OCI-M2 (cell line): ENCODE measurements around the gene EPHB1.

ENCODE experiments used
- DNase-seq: peaks from one replicate; lab custom pipeline; 2025; ENCODE audit not compliant: unreplicated experiment; lab: John Stamatoyannopoulos, UW

EPHB1 gene

DNA sequence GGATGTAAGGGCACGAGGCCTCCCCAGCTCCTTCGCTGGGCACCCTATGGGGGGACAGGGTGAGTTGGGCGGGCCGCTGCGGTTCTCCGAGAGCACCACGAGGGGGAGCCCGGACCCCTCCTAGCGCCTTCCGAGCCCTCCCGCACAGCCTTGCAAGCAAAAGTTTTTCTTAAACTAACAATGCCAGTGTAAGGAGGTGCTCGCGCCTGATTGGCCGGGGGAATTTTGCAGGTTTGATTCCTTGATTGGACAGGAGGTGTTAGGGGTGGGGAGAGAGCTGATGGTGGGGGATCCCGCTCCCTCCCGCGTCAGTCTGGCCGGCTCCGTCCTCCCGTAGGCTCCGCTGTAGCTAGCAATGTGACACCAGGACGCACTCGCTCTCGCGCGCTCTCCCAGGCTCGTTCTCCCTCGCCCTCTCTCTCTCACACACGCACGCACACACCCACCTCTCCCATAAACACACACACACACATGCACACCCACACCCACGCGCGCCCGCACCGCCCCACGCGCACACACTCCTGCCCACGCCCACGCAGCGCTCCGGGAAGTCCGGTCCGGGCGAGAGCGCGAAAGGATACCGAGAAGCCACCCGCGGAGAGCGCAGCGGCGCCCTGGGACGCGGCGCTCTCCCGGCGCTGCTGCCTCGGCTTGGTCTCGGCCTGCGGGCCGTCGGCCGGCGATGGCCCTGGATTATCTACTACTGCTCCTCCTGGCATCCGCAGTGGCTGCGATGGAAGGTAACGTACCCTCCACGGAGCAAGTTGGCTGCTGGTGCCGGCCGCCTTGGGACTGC lies at the start of gene EPHB1:
Gene EPHB1, plus strand, starts transcription at position 311 of the 796 bp plus-strand sequence.
- DNase-seq, result no peak

DNA sequence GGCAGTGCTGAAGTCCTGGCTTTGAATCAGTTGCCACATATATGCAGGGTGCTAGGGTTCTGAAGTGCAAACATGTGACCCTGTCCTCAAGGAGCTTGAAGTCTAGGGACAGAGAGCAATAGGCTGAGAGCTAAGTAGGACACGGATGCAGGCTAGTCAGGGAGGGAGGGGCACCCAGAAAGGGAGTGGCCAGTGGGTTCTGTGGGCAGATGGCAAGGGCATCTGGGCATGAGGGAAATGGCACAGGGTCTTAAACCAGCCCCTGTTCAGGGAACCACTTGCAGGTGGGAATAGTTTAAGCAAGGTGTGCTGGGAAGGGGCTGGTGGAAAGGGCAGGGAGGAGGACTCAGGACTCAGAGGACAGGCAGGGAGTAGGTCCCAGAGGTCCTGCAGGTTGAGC lies 46.4 kb upstream of the EPHB1 start:
- no peak for DNase-seq

DNA sequence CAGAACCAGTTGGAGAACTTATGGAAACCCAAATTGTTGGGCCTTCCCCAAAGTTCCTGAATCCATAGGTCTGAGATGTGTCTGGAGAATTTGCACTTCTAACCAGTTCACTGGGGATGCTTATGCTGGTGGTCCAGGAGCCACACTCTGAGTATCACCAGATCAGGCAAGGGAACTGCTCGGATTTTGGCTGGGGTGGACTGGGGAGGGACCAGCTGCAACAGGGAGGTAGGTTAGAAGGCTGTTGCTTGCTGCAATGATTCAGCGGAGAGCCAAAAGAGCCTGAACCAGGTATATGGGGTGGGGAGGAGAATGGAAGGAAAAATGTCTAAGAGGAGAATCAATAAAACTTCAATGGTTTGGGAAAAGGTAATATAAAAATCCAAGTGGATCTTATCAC lies 45.9 kb upstream of the EPHB1 start:
- no peak for DNase-seq

DNA sequence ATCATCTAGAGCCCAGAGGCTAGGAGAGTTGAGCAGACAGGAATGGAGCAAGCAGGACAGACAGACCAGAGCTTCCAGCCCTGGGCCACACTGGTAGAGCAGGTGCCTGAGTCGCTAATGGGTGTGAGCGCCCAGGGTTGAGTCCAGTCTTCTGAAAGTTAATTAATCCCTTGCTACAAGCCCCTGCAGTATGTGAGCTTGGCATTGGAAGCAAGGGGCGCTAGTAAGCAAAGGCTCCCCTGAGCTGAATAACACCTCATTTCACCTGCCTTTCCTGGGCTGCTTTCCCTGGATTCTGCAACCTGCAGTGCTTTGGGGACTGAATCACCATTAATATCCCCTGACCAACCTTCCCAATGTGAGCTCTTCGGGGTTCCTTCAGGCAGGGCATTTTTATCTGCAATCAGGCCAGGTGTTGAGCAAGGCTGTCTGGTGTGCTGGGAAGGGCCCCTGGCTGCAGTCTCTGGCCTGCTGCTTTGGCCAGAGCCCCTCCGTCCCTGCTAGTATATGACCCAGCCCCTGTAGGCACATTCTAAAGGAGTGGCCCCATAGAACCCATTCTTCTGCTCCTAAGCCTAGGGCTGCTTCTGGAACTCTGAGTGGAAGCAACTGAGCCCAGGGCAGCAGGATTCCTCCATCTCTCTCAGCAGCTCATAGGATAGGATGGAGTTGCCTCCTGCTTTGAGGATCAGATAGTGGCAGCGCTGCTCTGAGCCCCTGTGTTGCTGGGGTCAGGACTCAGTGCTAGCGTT lies 45.1 kb upstream of the EPHB1 start:
- no peak for DNase-seq

DNA sequence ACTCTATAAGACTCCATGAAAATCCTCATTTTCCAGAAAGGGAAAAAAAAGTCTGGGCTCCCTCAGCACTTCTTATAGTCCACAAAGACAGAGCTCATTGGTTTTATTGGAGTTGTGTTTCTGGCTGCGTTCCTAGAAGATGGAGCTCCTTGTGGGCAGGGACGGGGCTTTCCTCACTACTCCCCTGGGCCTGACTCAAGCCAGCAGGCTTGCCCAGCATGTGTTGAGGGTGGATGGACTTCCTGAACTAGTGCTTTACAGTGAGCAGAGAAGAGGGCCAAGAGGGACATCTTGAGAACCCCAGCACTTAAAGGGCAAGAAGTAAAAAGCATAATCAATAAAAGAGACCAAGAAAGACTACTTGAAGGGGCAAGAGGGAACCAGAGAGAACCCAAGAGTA lies 43.2 kb upstream of the EPHB1 start:
- no peak for DNase-seq

DNA sequence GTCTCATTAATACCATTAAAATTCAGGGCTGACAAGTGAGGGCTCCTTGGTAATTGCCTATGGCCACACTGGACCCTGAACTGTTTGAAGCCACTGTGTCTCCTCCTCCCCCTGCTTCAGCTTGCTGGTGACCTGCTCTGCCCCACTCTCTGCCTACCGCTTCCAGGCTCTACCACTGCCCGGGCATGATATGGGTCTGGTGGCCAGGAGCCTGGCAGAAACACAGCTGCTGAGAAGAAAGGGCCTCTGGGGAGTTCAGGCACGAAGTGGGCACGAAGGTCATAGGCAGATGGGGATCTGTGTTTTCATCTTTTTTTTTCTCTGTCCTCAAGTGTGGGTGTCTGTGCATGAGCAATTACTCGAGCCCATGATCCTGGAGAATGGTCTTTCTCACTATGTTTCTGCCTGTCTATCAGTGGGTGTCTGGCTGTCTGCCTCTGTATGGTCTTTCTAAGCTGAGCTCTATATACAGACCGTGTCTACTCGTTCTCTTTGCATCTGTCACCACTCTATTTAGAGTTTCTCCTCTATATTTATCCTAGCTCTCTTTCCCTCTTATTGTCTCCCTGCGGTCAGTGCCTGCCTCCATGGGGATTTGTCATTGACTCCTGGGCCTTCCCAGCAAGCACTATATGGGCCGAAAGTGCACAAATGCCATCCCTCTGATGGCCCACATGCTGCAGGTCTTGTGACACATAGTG lies 42.1 kb upstream of the EPHB1 start:
- DNase-seq, result no peak

DNA sequence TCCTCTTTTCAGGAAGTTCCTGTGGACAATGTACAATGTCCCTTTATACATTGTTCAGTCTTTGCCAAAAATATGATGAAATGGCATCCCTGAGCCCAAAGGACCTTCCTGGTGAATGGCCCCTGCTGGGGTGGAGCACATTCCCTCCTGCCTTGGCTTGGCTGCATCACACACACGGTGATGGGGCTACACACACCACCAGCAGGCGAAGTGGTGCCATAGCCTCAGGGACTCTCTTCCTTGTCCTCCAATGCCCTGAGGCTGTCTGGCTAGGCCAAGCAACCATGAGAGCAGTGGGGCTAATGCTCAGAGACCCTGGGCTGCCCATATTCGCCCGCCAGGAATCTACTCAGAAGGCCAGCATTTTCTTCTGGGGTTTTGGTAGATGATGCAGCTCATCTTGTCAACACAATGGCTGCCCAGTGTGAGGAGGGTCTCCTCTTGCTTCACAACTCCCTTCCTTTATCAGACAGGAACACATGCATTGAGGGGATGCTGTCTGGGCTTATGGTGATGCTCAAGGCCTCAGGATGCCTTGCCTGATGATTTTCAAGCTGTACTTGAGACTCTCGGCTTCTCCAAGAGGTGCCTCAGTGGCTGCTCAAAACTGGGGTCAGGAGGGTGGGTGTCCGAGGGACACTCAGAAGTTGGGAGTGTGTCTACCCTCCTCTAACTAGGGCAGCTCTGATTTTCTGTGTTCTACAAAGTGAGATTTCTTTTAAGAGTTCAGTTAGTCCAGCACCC lies 40.9 kb upstream of the EPHB1 start:
- DNase-seq, result no peak

DNA sequence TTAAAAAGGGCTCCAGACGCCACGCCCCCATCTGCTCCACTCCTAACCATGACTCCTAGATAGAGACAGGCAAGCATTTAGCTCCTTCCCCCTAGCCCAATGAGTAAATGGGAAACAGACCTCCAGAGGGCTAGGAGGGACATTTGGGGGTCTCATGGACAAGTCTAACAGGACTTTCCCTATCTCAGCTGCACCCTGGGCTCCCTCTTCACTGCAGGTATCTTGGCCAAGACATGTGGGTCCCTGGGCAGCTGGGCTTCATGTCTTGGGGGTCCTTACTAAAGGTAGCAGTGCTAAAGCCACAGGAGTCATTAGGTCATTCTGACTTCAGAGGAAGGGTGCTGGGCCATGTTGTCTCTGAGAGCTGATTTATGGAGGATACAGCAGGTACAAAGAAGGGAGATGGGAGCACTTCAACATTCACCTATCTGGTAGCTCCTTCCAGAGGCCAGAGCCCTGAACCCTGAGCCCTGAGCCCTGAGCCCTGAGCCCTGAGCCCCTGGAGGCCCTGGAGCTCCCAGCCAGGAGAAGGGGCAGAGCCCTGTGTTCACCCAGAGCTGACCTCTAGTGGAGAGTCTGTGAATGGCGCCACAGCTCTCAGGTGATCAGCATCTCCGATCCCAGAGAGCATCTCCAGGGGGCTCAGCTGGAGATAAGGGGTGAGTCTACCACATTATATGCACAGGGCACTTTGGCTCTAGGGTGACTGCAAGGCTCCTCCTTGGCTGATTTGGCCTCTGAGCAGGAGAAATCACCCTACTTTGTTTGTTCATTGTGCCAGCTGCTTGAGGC lies 40.1 kb upstream of the EPHB1 start:
- no peak for DNase-seq

DNA sequence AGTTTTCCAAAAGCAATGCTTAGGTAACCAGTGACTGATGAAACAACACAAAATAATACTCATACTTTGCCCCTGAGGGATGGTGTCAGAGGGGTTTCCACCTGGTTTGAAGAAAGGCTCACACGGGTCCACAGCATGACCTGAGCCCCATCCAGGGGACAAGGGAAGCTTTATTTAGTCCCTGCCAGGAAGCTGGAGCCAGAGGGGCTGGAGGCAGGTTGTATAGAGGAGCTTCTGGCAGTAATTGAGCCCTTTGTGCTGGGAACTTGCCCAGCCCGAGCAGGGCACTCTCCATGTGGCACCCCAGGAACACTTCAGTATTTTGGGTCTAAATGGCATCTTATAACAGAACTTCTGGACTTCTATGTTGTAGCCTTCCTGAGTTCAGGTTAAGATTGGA lies 39.2 kb upstream of the EPHB1 start:
- DNase-seq, result no peak

DNA sequence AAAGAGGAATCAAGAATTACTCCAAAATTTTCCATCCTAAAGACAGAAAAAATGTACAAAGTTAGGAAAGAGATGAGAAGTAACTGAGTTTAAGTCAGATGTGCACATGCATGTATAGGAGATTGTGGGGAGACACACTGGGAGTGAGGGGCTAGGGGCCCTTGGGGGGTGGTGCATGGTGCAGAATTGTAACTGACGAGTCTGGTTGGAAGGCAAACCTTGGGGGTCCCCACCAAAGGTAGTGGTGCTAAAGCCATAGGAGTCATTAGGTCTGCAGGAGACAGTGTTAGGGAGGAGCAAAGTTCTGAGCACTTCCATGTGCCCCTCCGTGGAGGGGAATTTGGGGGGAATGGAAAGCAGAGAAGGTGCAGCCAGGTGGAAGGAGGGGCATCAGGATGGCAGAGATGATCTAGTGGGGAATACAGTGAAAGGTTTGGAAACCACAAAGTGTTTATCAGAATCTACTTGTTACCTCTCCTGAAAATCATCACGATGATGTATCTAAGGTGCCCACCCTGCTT lies 37.5 kb upstream of the EPHB1 start:
- DNase-seq, result no peak

DNA sequence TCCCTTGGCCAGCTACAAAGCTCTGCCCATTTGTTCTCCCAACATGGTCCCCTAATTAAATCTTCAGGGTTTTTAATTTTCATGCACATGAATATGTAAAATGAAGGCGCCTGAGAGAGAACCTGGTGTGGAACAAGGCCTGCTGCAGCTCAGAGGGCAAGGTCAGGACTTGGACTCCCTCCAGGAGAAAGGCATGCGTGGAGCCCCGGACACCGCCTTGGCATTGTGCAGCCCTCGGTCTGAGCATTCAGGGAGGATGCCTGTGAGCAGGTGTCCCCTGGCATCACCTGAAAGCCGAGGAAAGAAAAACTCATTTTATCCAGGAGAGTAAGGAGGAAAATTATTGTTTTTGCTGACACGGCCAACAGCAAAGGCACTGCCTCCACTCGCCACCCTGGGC lies 33.8 kb upstream of the EPHB1 start:
- DNase-seq, result no peak

DNA sequence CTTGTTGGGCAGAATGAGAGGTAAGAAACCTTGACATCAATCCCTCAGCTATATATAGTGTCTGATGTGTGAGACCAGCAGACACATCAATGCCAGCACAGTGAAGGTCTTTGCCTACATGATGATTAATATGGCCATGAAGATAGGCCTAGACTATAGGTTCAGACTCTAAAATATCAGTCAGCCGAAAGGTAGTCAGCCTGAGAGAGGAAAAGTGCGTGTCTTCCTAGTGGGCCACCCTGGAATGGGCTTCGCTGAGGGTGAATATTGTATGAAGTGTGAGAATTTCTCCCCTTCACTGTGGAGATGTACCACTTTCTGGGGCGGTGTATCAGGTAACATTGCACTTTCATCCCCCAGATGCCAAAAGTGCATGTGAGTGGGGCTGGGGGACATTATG lies 33.0 kb upstream of the EPHB1 start:
- no peak for DNase-seq

DNA sequence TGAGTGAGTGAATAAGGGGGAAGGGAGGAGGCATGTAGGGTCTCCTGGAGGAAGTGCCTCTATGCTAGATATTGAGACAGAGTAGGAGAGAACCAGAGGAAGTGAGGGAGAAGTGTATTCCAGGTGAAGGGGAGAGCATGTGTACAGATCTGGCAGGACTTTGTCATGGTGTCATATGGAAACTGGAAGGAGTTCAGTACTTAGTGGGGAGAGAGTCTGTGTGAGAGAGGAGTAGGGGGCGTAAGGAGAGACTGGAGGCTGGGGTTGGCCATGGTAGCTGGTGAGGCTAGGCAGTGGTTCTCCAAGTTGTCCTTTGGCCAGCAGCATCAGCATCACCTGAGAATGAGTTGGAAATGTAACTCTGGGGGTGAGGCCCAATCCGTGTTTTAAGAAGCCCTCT lies 29.6 kb upstream of the EPHB1 start:
- DNase-seq, result no peak

DNA sequence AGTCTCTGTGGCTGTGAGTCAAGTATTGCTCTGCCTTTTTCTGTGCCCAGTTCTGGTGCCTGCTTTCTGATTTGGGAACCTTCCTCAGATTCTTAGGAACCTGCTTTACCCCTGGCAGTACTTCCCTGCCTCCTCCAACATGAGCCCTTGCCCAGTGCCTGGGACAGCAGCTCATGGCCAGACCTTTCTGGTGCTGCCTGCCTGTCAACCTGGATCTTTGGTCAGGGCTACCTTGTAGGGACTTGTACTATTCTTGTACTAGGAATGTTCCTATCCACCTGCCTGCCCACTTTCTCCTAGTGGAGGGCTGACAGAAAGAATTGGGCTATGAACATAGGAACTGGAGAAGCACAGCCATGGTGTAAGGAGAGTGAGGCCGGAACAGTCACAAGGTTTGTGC lies 28.8 kb upstream of the EPHB1 start:
- no peak for DNase-seq

DNA sequence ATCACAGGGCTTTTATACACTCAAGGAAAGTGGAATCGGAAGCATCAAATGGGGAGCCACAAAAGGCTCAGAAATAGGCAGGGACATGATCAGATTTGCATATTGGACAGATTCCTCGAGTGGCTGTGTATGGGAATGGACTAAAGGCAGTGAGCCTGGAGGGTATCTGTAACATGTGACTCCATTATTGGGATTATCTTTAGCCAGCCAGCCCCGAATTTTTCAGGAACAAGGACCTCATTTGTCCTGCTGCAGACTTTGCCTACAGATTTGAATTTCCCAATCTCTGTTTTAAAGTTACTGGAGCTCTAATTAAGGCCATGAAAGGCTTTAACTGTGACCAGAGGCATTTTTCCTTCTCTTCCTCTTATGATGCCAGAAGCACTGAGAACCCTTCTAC lies 26.9 kb upstream of the EPHB1 start:
- DNase-seq, result no peak

DNA sequence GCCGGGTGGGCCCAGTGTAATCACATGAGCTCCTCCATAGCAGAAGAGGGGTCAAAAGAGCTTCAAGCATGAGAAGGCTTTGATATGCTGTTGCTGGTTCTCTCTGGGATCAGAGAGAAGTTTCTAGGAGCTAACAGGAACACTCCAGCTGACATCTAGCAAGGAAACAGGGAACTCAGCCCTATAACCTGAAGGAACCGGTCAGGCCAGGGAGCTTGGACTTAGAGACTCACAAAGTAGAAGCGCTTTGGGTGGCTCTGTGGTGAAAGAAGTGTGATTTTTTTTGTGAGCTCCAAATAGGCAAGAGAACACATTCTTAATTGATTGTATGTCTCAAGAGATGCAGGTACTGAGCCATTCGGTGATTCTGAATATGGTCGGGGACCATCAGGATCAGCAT lies 26.2 kb upstream of the EPHB1 start:
- no peak for DNase-seq

DNA sequence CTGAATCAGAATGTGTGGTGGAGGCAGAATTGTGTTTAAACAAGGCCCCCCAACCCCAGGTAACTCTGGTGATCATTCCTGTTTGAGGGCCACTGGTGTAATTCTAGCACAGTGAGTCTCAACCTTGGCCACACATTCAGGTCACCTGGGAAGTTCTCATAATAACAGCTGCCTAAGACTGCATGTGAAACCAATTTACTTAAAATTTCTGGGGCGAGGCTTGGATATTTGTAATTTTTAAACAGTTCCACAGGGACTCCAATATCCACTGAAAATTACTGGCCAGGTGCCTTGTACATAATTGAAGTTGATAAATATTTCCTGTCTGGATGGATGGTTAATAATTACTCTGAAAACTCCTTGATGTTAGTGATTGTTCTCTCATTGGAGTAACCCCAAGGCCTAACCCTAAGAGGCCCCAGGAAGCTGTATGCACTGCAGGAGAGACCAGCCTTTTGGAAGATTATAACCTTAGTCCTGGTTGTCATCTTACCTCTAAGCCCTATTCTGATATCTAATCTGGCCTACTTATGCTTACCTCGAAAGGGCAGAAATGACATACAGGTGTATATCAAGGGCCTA lies 25.7 kb upstream of the EPHB1 start:
- DNase-seq, result no peak

DNA sequence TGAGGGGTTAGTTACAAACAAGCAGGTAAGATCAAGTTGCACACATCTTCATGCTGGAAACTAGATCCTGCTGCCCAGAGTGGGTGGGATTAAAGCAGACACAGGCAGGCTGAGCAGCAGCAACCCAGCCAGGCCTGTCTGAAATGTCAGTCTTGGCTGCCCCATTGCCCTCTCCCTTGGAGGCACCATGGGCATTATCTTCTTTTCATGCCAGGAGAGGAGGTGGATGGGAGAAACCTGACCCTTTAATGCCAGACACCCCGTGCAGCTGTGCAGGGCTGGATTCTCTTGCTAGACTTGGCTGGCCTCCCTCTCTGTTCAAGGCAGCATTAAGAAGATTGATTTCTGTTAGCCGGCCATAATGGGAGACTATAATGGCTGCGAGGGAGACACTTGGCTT lies 23.0 kb upstream of the EPHB1 start:
- DNase-seq, result no peak

DNA sequence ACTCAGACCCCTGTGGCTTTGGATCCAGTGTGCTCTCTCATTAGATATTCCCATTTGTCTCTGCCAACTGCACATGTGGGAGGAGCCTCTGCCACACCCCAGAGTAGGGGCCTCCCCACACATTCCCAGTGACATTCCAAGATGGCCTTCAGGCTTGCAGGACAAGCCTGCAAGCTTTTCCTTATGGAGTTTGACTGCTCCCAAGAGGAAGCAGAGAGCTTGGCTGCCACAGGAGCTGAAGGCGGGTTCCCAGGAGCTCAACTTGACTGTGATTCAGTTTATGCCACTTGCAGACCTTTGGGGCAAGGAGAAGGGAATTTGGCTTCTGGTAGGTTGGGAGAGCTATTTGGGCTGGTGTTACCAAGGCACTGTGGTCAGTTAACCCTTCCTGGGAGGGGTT lies 22.5 kb upstream of the EPHB1 start:
- DNase-seq, result no peak

DNA sequence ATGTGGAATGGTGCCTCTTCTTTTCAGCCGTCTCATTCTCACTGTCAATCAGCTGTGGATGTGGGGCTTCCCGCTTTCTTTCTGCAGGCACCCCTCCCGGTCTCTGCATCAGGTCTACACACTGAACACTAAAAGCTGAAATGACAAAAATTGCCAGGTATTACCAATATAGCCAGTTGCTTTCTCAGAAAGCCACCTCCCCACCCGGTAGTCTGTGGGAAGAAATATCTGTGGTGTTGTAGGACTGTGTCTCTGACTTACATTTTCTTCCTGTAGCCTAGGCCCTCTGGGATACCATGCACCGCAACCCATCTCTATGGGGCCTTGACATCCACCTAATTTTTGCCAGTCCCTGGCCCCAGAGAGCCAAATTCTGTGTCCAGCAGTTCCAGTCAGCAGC lies 19.2 kb upstream of the EPHB1 start:
- DNase-seq, result no peak
